ENCODE measurements around the gene TMEM79.

GRCh38 chr1:156238248-156238647, 45.9 kb upstream of the TMEM79 start:
- TF ChIP-seq CTCF (IDR thresholded peaks at IDR 0.05; ENCODE audit: low read depth, low read length) (no peak), EZH2phosphoT487 (IDR thresholded peaks at IDR 0.05; ENCODE audit: low read depth) (no peak)

Measured in OCI-LY3 (cell line).